ENCODE measurements around the gene TEKT3. TPM values are rescaled to one million over a fixed set of nuclear protein-coding genes. Genes with fewer than 3 reads are reported as not detected.

The TEKT3 gene
- total and polyA plus RNA-seq, 9 of the 15 experiments (the other 6 are each of a cell fraction or from before 2014, with no cell fraction given): not detected

- TF ChIP-seq ZBTB40 (IDR thresholded peaks at IDR 0.05) (no peak), ZBTB40 (CRISPR knock-in tag; IDR thresholded peaks at IDR 0.05) (no peak), CXXC5 (CRISPR knock-in tag; IDR thresholded peaks at IDR 0.05) (peak; percentile 72), SRF (CRISPR knock-in tag; IDR thresholded peaks at IDR 0.05) (no peak), RBFOX2 (IDR thresholded peaks at IDR 0.05; ENCODE audit: low read depth, low read length) (peak; percentile 54), POLR2G (IDR thresholded peaks at IDR 0.05; ENCODE audit: low read depth, low read length) (peak; percentile 50; the same call in 1 of the 2 replicates), BHLHE40 (IDR thresholded peaks at IDR 0.05; ENCODE audit: low read length) (0 out of 2 replicates have a peak, but pooled peaks have one; percentile 20), ETV6 (IDR thresholded peaks at IDR 0.05; ENCODE audit: borderline replicate concordance in 1 of 2, low read depth in 2 of 2, low read length in 1 of 2) (no peak), ETV6 (CRISPR knock-in tag; IDR thresholded peaks at IDR 0.05; ENCODE audit: borderline replicate concordance) (no peak), ATF1 (CRISPR knock-in tag; IDR thresholded peaks at IDR 0.05) (no peak), ATF1 (tag; IDR thresholded peaks at IDR 0.05) (peak; percentile 52; the same call in 1 of the 2 replicates), CHAMP1 (IDR thresholded peaks at IDR 0.05) (no peak)
- TF ChIP-seq, protein P1, sequence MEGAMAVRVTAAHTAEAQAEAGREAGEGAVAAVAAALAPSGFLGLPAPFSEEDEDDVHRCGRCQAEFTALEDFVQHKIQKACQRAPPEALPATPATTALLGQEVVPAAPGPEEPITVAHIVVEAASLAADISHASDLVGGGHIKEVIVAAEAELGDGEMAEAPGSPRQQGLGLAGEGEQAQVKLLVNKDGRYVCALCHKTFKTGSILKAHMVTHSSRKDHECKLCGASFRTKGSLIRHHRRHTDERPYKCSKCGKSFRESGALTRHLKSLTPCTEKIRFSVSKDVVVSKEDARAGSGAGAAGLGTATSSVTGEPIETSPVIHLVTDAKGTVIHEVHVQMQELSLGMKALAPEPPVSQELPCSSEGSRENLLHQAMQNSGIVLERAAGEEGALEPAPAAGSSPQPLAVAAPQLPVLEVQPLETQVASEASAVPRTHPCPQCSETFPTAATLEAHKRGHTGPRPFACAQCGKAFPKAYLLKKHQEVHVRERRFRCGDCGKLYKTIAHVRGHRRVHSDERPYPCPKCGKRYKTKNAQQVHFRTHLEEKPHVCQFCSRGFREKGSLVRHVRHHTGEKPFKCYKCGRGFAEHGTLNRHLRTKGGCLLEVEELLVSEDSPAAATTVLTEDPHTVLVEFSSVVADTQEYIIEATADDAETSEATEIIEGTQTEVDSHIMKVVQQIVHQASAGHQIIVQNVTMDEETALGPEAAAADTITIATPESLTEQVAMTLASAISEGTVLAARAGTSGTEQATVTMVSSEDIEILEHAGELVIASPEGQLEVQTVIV (CRISPR knock-in tag; IDR thresholded peaks at IDR 0.05; ENCODE audit: borderline replicate concordance): no peak
These were observed 78.8 kb downstream of the TEKT3 start (continued) for GRCh38 chr17:15262291-15263205.

All from K562 (cell line).